PC-3 (cell line): Measurements from ENCODE around the gene SV2C.

Experiments used
- CTCF ChIP-seq: fragments of 300-600 bp; sonication (generic); conservative IDR thresholded peaks from 2 replicates; pipeline ENCODE4 v1.5.1; 2017; ENCODE audit warnings: antibody characterized with exemption, low read depth, mild to moderate bottlenecking, low read length
- EZH2 ChIP-seq: fragments of 300-600 bp; sonication (generic); IDR thresholded peaks from one replicate; pipeline ENCODE4 v1.6.1; 2017; ENCODE audit warnings: antibody characterized with exemption, mild to moderate bottlenecking, low read length; ENCODE audit not compliant: unreplicated experiment
- EZH2phosphoT487 ChIP-seq: fragments of 300-600 bp; sonication (generic); IDR thresholded peaks from 2 replicates; pipeline ENCODE4 v1.6.1; 2018; ENCODE audit warnings: mild to moderate bottlenecking, antibody characterized with exemption, low read length, borderline replicate concordance

- TF ChIP-seq CTCF (no peak), EZH2 (no peak), EZH2phosphoT487 (no peak)
Measured at GRCh38 chr5:76333571-76333970, 250.4 kb downstream of the SV2C start.
